Ovary (tissue), 3 donors: ENCODE data around the gene RBM45.

ENCODE experiments used
- EP300 ChIP-seq: sonication (generic); formaldehyde crosslinking; IDR thresholded peaks from one replicate; pipeline ENCODE4 v1.6.1; 2017; ENCODE audit warnings: antibody characterized with exemption
- POLR2A ChIP-seq: fragments of 450-650 bp; IDR thresholded peaks from one replicate; pipeline ENCODE4 v1.6.1; 2017; ENCODE audit warnings: antibody characterized with exemption, mild to moderate bottlenecking, moderate library complexity
- TF ChIP-seq, protein P1 (sequence below), 3 donors: fragments of 450-650 bp in 2 of 3; fragments of 200-600 bp in 1 of 3; IDR thresholded peaks; one replicate each; pipeline versions ENCODE4 v1.5.1 to v1.8.0; 2016 to 2022; ENCODE audit warnings: antibody characterized with exemption in 3 of 3, mild to moderate bottlenecking in 1 of 3
- donor health status: DM: no; HTN: no; CAD: no.

DNA sequence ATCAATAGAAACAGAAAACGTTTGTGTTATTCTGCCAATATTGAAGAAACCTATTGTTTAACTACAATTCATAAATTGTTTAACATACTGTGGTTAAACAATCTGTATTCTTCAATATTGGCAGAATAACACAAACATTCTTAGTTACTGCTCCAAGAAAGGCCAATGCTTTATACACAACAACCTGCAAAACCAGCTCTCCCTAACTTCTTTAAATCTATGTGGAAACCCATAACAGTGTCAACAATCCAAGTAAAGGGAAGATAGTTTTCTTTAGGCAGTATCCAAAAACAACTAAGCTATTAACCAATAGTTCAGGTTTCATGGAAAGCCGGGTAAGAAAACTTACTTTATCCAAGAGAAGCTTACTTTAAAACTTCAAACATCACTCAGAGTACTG, 6.2 kb upstream of the RBM45 start:
- TF ChIP-seq, protein P1, sequence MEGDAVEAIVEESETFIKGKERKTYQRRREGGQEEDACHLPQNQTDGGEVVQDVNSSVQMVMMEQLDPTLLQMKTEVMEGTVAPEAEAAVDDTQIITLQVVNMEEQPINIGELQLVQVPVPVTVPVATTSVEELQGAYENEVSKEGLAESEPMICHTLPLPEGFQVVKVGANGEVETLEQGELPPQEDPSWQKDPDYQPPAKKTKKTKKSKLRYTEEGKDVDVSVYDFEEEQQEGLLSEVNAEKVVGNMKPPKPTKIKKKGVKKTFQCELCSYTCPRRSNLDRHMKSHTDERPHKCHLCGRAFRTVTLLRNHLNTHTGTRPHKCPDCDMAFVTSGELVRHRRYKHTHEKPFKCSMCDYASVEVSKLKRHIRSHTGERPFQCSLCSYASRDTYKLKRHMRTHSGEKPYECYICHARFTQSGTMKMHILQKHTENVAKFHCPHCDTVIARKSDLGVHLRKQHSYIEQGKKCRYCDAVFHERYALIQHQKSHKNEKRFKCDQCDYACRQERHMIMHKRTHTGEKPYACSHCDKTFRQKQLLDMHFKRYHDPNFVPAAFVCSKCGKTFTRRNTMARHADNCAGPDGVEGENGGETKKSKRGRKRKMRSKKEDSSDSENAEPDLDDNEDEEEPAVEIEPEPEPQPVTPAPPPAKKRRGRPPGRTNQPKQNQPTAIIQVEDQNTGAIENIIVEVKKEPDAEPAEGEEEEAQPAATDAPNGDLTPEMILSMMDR (IDR thresholded peaks at IDR 0.05): no peak
- no peak for TF ChIP-seq POLR2A
- no peak for TF ChIP-seq EP300
